K562 (cell line): ENCODE measurements around the gene CALHM2. TPM values are rescaled to one million over a fixed set of nuclear protein-coding genes. Genes with fewer than 3 reads are reported as not detected.
A peak's percentile ranks its signal among the peaks of the same experiment; 100 is the strongest.

Source experiments
- ATAC-seq: fragments of 200-7000 bp; cut with Tn5 transposase; 3 replicates; pipeline ENCODE4 v1.9.1; 2020; ENCODE audit warnings: moderate library complexity
- BruUV-seq: library from RNA; stranded (reverse); fragments of 400-500 nt; replicated peaks from 2 replicates; lab custom pipeline; 2021; lab: Mats Ljungman, UMichigan
- CTCF ChIA-PET: fragments of 300-600 bp; formaldehyde crosslinking; extraction: SDS; loops from one replicate; lab custom pipeline; 2021; ENCODE audit warnings: low intra/inter-chr PET ratio; lab: Yijun Ruan, JAX
- POLR2A ChIA-PET: fragments of 300-600, 350-650 bp; sonication (Branson Sonifier 250); formaldehyde crosslinking; extraction: SDS; loops from one replicate; lab custom pipeline; 2021; ENCODE audit warnings: antibody characterized with exemption, inconsistent platforms; lab: Yijun Ruan, JAX
- DNase-seq, 4 experiments: peaks; one replicate each; pipeline versions ENCODE4 v3.0.0 to v3.0.0-alpha.2; 2011 to 2018; ENCODE audit warnings: low spot score in 3 of 4, mixed read lengths in 3 of 4; ENCODE audit errors: extremely low read depth in 1 of 4
- FAIRE-seq: peaks from 2 replicates; lab custom pipeline; 2011; peaks lifted over from hg19 to GRCh38; lab: Jason Lieb, UNC
- H2AFZ ChIP-seq: 2 replicates; pipeline ENCODE4 v1.6.0; 2011; ENCODE audit warnings: low read depth, low read length, control low read depth, inconsistent platforms
- H3K27ac ChIP-seq: fragments of 200-600 bp; 3 replicates; pipeline ENCODE4 v1.8.0; 2011; ENCODE audit warnings: low read depth, mild to moderate bottlenecking, control low read depth, inconsistent platforms, low read length, moderate library complexity, mixed read lengths; ENCODE audit errors: extremely low read depth
- H3K27me3 ChIP-seq, 2 experiments: fragments of 300-600 bp in 1 of 2; 2 replicates in 1 of 2; 3 replicates in 1 of 2; pipeline versions ENCODE4 v1.6.0 to v1.8.0; 2011; ENCODE audit warnings: inconsistent platforms in 2 of 2, low read length in 2 of 2, mild to moderate bottlenecking in 1 of 2, mixed read lengths in 1 of 2, moderate library complexity in 1 of 2; ENCODE audit not compliant: control insufficient read depth in 2 of 2, insufficient read depth in 2 of 2
- H3K36me3 ChIP-seq: fragments of 300-600 bp; 3 replicates; pipeline ENCODE4 v1.8.0; 2011; ENCODE audit warnings: mild to moderate bottlenecking, low read length, inconsistent platforms; ENCODE audit not compliant: control insufficient read depth, insufficient read depth
- H3K4me1 ChIP-seq, 2 experiments: fragments of 200-600 bp in 1 of 2; replicated peaks in 1 of 2; 2 replicates in 1 of 2; 3 replicates in 1 of 2; pipeline versions ENCODE4 v1.5.1 to v1.8.0; 2011; ENCODE audit warnings: inconsistent platforms in 2 of 2, low read length in 2 of 2, mild to moderate bottlenecking in 1 of 2, mixed read lengths in 1 of 2, moderate library complexity in 1 of 2; ENCODE audit not compliant: control insufficient read depth in 2 of 2, insufficient read depth in 2 of 2
- H3K4me2 ChIP-seq: 2 replicates; pipeline ENCODE4 v1.6.1; 2011; ENCODE audit warnings: low read length, control low read depth, inconsistent platforms, mixed read lengths; ENCODE audit not compliant: insufficient read depth
- H3K4me3 ChIP-seq: fragments of 200-600 bp; sonication (generic), shearing (Covaris generic); 2 replicates; pipeline ENCODE4 v1.5.1; 2016; ENCODE audit warnings: control low read depth, inconsistent platforms
- H3K79me2 ChIP-seq: fragments of 200-600 bp; 3 replicates; pipeline ENCODE4 v1.8.0; 2011; ENCODE audit warnings: low read length, inconsistent platforms; ENCODE audit not compliant: control insufficient read depth, insufficient read depth
- H3K9ac ChIP-seq, 2 experiments: 2 replicates each; pipeline versions ENCODE4 v1.6.0 to v1.6.1; 2011; ENCODE audit warnings: low read depth in 2 of 2, low read length in 2 of 2, control low read depth in 1 of 2, inconsistent platforms in 1 of 2, mild to moderate bottlenecking in 1 of 2, mixed read lengths in 1 of 2; ENCODE audit not compliant: insufficient read depth in 1 of 2
- H3K9me1 ChIP-seq: one replicate; pipeline ENCODE4 v1.6.0; 2011; ENCODE audit warnings: inconsistent platforms, mild to moderate bottlenecking, low read length, moderate library complexity; ENCODE audit not compliant: control insufficient read depth, insufficient read depth
- H3K9me3 ChIP-seq: replicated peaks from 2 replicates; pipeline ENCODE4 v1.5.1; 2011; ENCODE audit warnings: low read depth, low read length, inconsistent platforms; ENCODE audit not compliant: control insufficient read depth, insufficient read depth
- H4K20me1 ChIP-seq: replicated peaks from 2 replicates; pipeline ENCODE4 v1.6.1; 2011; ENCODE audit warnings: low read length, inconsistent platforms, mixed read lengths; ENCODE audit not compliant: control insufficient read depth, insufficient read depth
- ATF3 ChIP-seq, 2 experiments: fragments of 450-650 bp in 1 of 2; sonication (generic) in 1 of 2; formaldehyde crosslinking in 1 of 2; IDR thresholded peaks in 1 of 2; conservative IDR thresholded peaks in 1 of 2; 2 replicates each; pipeline versions ENCODE4 v1.6.1 to v1.8.1; 2016 to 2023; ENCODE audit warnings: mild to moderate bottlenecking in 2 of 2, moderate library complexity in 2 of 2, inconsistent platforms in 1 of 2, missing genetic modification reagents in 1 of 2
- CCNT2 ChIP-seq: IDR thresholded peaks from 2 replicates; pipeline ENCODE4 v1.6.1; 2011; ENCODE audit warnings: borderline replicate concordance, low read depth, mild to moderate bottlenecking, moderate library complexity, mixed read lengths, low read length; ENCODE audit not compliant: insufficient read length; ENCODE audit errors: extremely low read depth
- CHD1 ChIP-seq: fragments of 200-600 bp; sonication (generic); IDR thresholded peaks from one replicate; pipeline ENCODE4 v1.6.1; 2012; ENCODE audit warnings: mild to moderate bottlenecking, moderate library complexity, low read length, inconsistent platforms
- ETS1 ChIP-seq: conservative IDR thresholded peaks from 2 replicates; pipeline ENCODE4 v1.6.1; 2011; ENCODE audit warnings: low read depth, mild to moderate bottlenecking, low read length; ENCODE audit not compliant: control insufficient read depth
- FOSL1 ChIP-seq: fragments of 200-800 bp; sonication (Bioruptor generic); conservative IDR thresholded peaks from 2 replicates; pipeline ENCODE4 v1.6.1; 2016; ENCODE audit warnings: missing genetic modification characterization, missing compliant biosample characterization
- FOXO4 ChIP-seq: fragments of 450-650 bp; formaldehyde crosslinking; IDR thresholded peaks from 2 replicates; pipeline ENCODE4 v1.4.0; 2020; ENCODE audit warnings: mild to moderate bottlenecking, moderate library complexity
- JUND ChIP-seq, 2 experiments: IDR thresholded peaks; 2 replicates in 1 of 2; 3 replicates in 1 of 2; pipeline ENCODE4 v1.6.1; 2011; ENCODE audit warnings: borderline replicate concordance in 2 of 2, low read depth in 2 of 2, low read length in 2 of 2, improper control_type of control experiment in 1 of 2, missing biosample characterization in 1 of 2, missing genetic modification characterization in 1 of 2, missing genetic modification reagents in 1 of 2
- PHTF2 ChIP-seq: fragments of 250-450 bp; sonication (Bioruptor Pico); IDR thresholded peaks from 2 replicates; pipeline ENCODE4 v1.5.0; 2021; ENCODE audit warnings: mild to moderate bottlenecking
- PKNOX1 ChIP-seq: fragments of 450-650 bp; IDR thresholded peaks from 2 replicates; pipeline ENCODE4 v1.6.1; 2016
- SMAD1 ChIP-seq: fragments of 150-350 bp; IDR thresholded peaks from 2 replicates; pipeline ENCODE4 v1.6.1; 2014; ENCODE audit warnings: low read length, low read depth; ENCODE audit not compliant: partially characterized antibody
- YY1 ChIP-seq, 3 experiments: IDR thresholded peaks; 2 replicates each; pipeline ENCODE4 v1.6.1; 2011; ENCODE audit warnings: low read length in 2 of 3, mild to moderate bottlenecking in 2 of 3, moderate library complexity in 2 of 3, borderline replicate concordance in 1 of 3, control low read depth in 1 of 3, low read depth in 1 of 3; ENCODE audit not compliant: insufficient read depth in 3 of 3, insufficient replicate concordance in 2 of 3, control insufficient read depth in 1 of 3, insufficient read length in 1 of 3; ENCODE audit errors: extremely low read depth in 1 of 3
- ZKSCAN8 ChIP-seq: fragments of 200-800 bp; sonication (Bioruptor generic); IDR thresholded peaks from 2 replicates; pipeline ENCODE4 v1.6.1; 2016; ENCODE audit warnings: missing genetic modification characterization, missing compliant biosample characterization
- ZNF121 ChIP-seq: sonication (generic); formaldehyde crosslinking; conservative IDR thresholded peaks from 2 replicates; pipeline ENCODE4 v1.8.0; 2022; ENCODE audit warnings: missing genetic modification reagents
- WGBS: fragments of 100-300 bp; shearing (Covaris generic); methylation state at CpG from one replicate; pipeline ENCODE4 v1.1.6; 2016; ENCODE audit warnings: low coverage, mixed read lengths; ENCODE audit not compliant: insufficient coverage; ENCODE audit errors: missing lambda C conversion rate; 5-methylcytosine and 5-hydroxymethylcytosine counted together
- in situ Hi-C: fragments of 300-500 bp; cut with MboI; formaldehyde crosslinking; loops from 4 replicates; pipeline ENCODE4 v1.15.0; 2018; ENCODE audit warnings: inconsistent platforms, mixed read lengths
- intact Hi-C: fragments of 100-400 bp; cut with micrococcal nuclease; formaldehyde crosslinking; loops from 2 replicates; pipeline ENCODE4 v1.14.2; 2022
- polyA plus RNA-seq, 8 experiments: library from polyadenylated mRNA; depleted of rRNA in 4 of 8; stranded (reverse) in 5 of 8; unstranded in 3 of 8; fragments of >200 nt; fragmentation: Nextera tagmentation in 2 of 8; fragmentation: Illumina TruSeq in 1 of 8; extraction: Ambion mirVana in 2 of 8; extraction: Trizol in 1 of 8; gene quantifications; 2 replicates each; pipeline versions ENCODE4 v1.2.1 to v1.2.3, GENCODE V29; 2011 to 2014; ENCODE audit warnings: inconsistent platforms in 1 of 8, missing spikeins in 1 of 8
- total RNA-seq, 7 experiments: library from RNA; depleted of rRNA in 6 of 7; stranded (reverse); fragments of >200 nt in 6 of 7; fragmentation: Illumina TruSeq in 2 of 7; extraction: Trizol in 2 of 7; gene quantifications; 2 replicates each; pipeline versions ENCODE4 v1.2.1 to v1.2.3, GENCODE V29; 2011 to 2021; ENCODE audit warnings: low replicate concordance in 1 of 7

CALHM2 gene
- total and polyA plus RNA-seq, 9 of the 15 experiments (the other 6 are each of a cell fraction or from before 2014, with no cell fraction given) = 0.08 to 0.14 (median 0.13) TPM; not detected in 6

- in situ Hi-C loops (loop anchor here (5.0 kb wide), 1 partner anchor 67 kb away; no protein-coding TSS in a partner anchor), intact Hi-C loops (no loop called here)
- TF ChIP-seq JUND (IDR thresholded peaks at IDR 0.05; ENCODE audit: borderline replicate concordance, low read depth, low read length) = peak; percentile 50; the same call in 1 of the 2 replicates
- no peak for TF ChIP-seq JUND (tag; IDR thresholded peaks at IDR 0.05; ENCODE audit: borderline replicate concordance, low read depth, low read length)
- no peak for TF ChIP-seq CHD1
- no peak for TF ChIP-seq CCNT2
- no peak for TF ChIP-seq YY1 (IDR thresholded peaks at IDR 0.05; ENCODE audit: borderline replicate concordance in 1 of 3, control insufficient read depth in 1 of 3, extremely low read depth in 1 of 3, insufficient read depth in 3 of 3, insufficient read length in 1 of 3, insufficient replicate concordance in 2 of 3, low read depth in 1 of 3, low read length in 2 of 3)
- peak; percentile 38; the same call in 1 of the 2 replicates for TF ChIP-seq FOSL1
- TF ChIP-seq PKNOX1 = peak; percentile 65
- no peak for TF ChIP-seq FOXO4 (CRISPR knock-in tag)
- no peak for TF ChIP-seq ETS1
- TF ChIP-seq SMAD1 = no peak
- no peak for TF ChIP-seq ZKSCAN8 (CRISPR knock-in tag)
- peak; percentile 54 for TF ChIP-seq ATF3 (IDR thresholded peaks at IDR 0.05)
- no peak for TF ChIP-seq ATF3 (CRISPR knock-in tag; conservative IDR thresholded peaks at IDR 0.05)
- no peak for TF ChIP-seq ZNF121
- TF ChIP-seq PHTF2 (CRISPR knock-in tag) = no peak
- Histone ChIP-seq H3K4me3 (no peak within 1 kb of the TSS), H3K9me1 (no peaks in the 10 kb centered on the region), H3K9me3 (no peaks in the 10 kb centered on the region), H4K20me1 (no peaks in the 10 kb centered on the region), H3K79me2 (no peaks in the 10 kb centered on the region), H3K36me3 (no peaks in the 10 kb centered on the region), H3K27me3 (no peaks in the 10 kb centered on the region), H3K9ac (no peak within 1 kb of the TSS), H3K4me1 (peaks cover 0 to 14% of the 10 kb centered on the region in 2 experiments; a peak in 2 of 5 replicates), H3K27ac (no peak within 1 kb of the TSS), H3K4me2 (no peak within 1 kb of the TSS), H2AFZ (no peak within 1 kb of the TSS)
- CTCF ChIA-PET = no interaction called here
- DNase-seq = peak in 3 of 4 experiments; percentile 16 to 60 (median 52)
- BruUV-seq = no TSS peak
- FAIRE-seq = no peak
- WGBS = 8% methylated on average over 6 of the region's 7 CpGs
- peak; percentile 56 for ATAC-seq
- POLR2A ChIA-PET = interaction anchor here (0.9 kb wide), 1 partner anchor 12 kb away, joined by 3 read pairs; no protein-coding TSS in a partner anchor
Observed at GRCh38 chr10:103479135-103479534, 27.0 kb upstream of the CALHM2 start, which contains the start of gene CALHM3. TSS of gene CALHM3 (minus strand) at chr10:103479240. CDS start at chr10:103479032, 208 bp downstream.
